OCI-LY7 (cell line): ENCODE results near the gene MCCC1. TPM values are rescaled to one million over a fixed set of nuclear protein-coding genes. Genes with fewer than 3 reads are reported as not detected.
A peak's percentile ranks its signal among the peaks of the same experiment; 100 is the strongest.

Experiments used
- Bru-seq: library from RNA; stranded (reverse); fragments of 400-500 nt; gene quantifications from one replicate; lab custom pipeline; 2021; lab: Mats Ljungman, UMichigan
- BruChase-seq, 2 experiments: library from RNA; stranded (reverse); fragments of 400-500 nt; gene quantifications; one replicate each; lab custom pipeline; 2021; lab: Mats Ljungman, UMichigan
- BruUV-seq: library from RNA; stranded (reverse); fragments of 400-500 nt; replicated peaks from 2 replicates; lab custom pipeline; 2021; lab: Mats Ljungman, UMichigan
- CTCF ChIA-PET: fragments of 300-600 bp; sonication (Branson Sonifier 250); formaldehyde crosslinking; loops from one replicate; lab custom pipeline; 2022; ENCODE audit warnings: antibody characterized with exemption; ENCODE audit not compliant: unreplicated experiment; lab: Charles Lee
- POLR2A ChIA-PET: fragments of 300-600 bp; sonication (Branson Sonifier 250); formaldehyde crosslinking; loops from one replicate; lab custom pipeline; 2022; ENCODE audit warnings: antibody characterized with exemption; lab: Charles Lee
- DNase-seq: peaks from one replicate; pipeline ENCODE4 v3.0.0-alpha.2; 2015; ENCODE audit warnings: low spot score
- H2AFZ ChIP-seq: fragments of 200-600 bp; sonication (generic), shearing (Covaris generic); 2 replicates; pipeline ENCODE4 v1.6.1; 2014; ENCODE audit warnings: mild to moderate bottlenecking, antibody characterized with exemption, low read length, moderate library complexity
- H3K27ac ChIP-seq: fragments of 200-600 bp; sonication (generic); 2 replicates; pipeline ENCODE4 v1.5.1; 2014; ENCODE audit warnings: mixed run types, low read depth, mild to moderate bottlenecking, moderate library complexity, low read length, inconsistent platforms; ENCODE audit not compliant: poor library complexity, severe bottlenecking
- H3K36me3 ChIP-seq: fragments of 200-600 bp; sonication (generic); 2 replicates; pipeline ENCODE4 v1.6.1; 2014; ENCODE audit warnings: mild to moderate bottlenecking, antibody characterized with exemption, low read length, moderate library complexity, mixed read lengths; ENCODE audit not compliant: insufficient read depth
- H3K4me1 ChIP-seq: fragments of 200-600 bp; sonication (generic); 2 replicates; pipeline ENCODE4 v1.5.1; 2014; ENCODE audit warnings: mild to moderate bottlenecking, low read length; ENCODE audit not compliant: insufficient read depth, poor library complexity, severe bottlenecking
- H3K4me2 ChIP-seq: fragments of 200-600 bp; sonication (generic); 2 replicates; pipeline ENCODE4 v1.6.1; 2014; ENCODE audit warnings: mild to moderate bottlenecking, low read length
- H3K4me3 ChIP-seq: fragments of 200-600 bp; sonication (generic); 2 replicates; pipeline ENCODE4 v1.5.1; 2014; ENCODE audit warnings: mild to moderate bottlenecking, low read depth, low read length; ENCODE audit not compliant: poor library complexity, severe bottlenecking
- H3K79me2 ChIP-seq: fragments of 200-600 bp; sonication (generic); 2 replicates; pipeline ENCODE4 v1.6.1; 2016; ENCODE audit warnings: low read depth, mild to moderate bottlenecking, low read length, moderate library complexity, mixed read lengths; ENCODE audit not compliant: insufficient read depth
- H3K9me2 ChIP-seq: fragments of 200-600 bp; sonication (generic); 2 replicates; pipeline ENCODE4 v1.6.1; 2016; ENCODE audit warnings: mild to moderate bottlenecking, low read length, mixed read lengths; ENCODE audit not compliant: insufficient read depth
- H3K9me3 ChIP-seq: fragments of 200-600 bp; sonication (generic); 2 replicates; pipeline ENCODE4 v1.6.1; 2014; ENCODE audit warnings: mild to moderate bottlenecking, mixed run types, low read length, mixed read lengths
- H4K20me1 ChIP-seq: fragments of 200-600 bp; sonication (generic); 2 replicates; pipeline ENCODE4 v1.6.1; 2014; ENCODE audit warnings: mild to moderate bottlenecking, antibody characterized with exemption, low read length, moderate library complexity, mixed read lengths; ENCODE audit not compliant: insufficient read depth
- CTCF ChIP-seq: fragments of 200-600 bp; sonication (generic); conservative IDR thresholded peaks from 2 replicates; pipeline ENCODE4 v1.5.1; 2014; ENCODE audit warnings: mild to moderate bottlenecking, antibody characterized with exemption, low read length, moderate library complexity, mixed read lengths
- EZH2phosphoT487 ChIP-seq: fragments of 200-600 bp; sonication (generic); IDR thresholded peaks from 2 replicates; pipeline ENCODE4 v1.6.1; 2018; ENCODE audit warnings: low read depth, borderline replicate concordance, mild to moderate bottlenecking, mixed run types, antibody characterized with exemption, low read length, moderate library complexity, mixed read lengths
- intact Hi-C: fragments of 100-400 bp; cut with micrococcal nuclease; formaldehyde crosslinking; loops from one replicate; pipeline ENCODE4 v1.10.0; 2022; ENCODE audit not compliant: unreplicated experiment
- long read RNA-seq: library from polyadenylated mRNA; stranded (forward); transcript quantifications from one replicate; pipeline ENCODE4 v2.0.0, GENCODE V29; 2022
- total RNA-seq, 2 experiments: library from RNA; depleted of rRNA in 1 of 2; stranded (reverse); fragments of >200 nt in 1 of 2; shearing (Covaris generic) in 1 of 2; gene quantifications; 2 replicates each; pipeline ENCODE4 v1.2.3, GENCODE V29; 2014 to 2022

Gene MCCC1
- total RNA-seq (2014; rRNA removed; shearing (Covaris generic)) (29.9 and 39.9 TPM in 2 replicates), total RNA-seq (2022) (55.2 and 57.5 TPM in 2 replicates), Bru-seq, nascent RNA (percentile 81 among the genes with signal in this experiment), BruChase-seq, experiment 1, labeled RNA remaining after a 6-hour chase (percentile 76 among the genes with signal in this experiment), BruChase-seq, experiment 2, labeled RNA remaining after a 2-hour chase (percentile 71 among the genes with signal in this experiment)
- long read RNA-seq, transcript MCCC1-201 (19 exons, 2,545 nt): major isoform, 85 of 137 reads
- long read RNA-seq, partial matches to known transcripts: 7 of 137 reads
- long read RNA-seq, other reads (novel, unspliced or antisense): 45 of 137 reads

GRCh38 chr3:183099026-183099837 lies at the start of gene MCCC1:
MCCC1 (minus strand) TSS chr3:183099496; CDS start chr3:183099440, 56 bp downstream.
- TF ChIP-seq EZH2phosphoT487 (no peak), CTCF (no peak)
- CTCF ChIA-PET: no interaction called here
- Histone ChIP-seq H3K4me2 (peak within 1 kb of the TSS; percentile 81), H3K9me2 (no peaks in the 10 kb centered on the region), H3K4me1 (peaks cover 20% of the 10 kb centered on the region), H2AFZ (peak within 1 kb of the TSS; percentile 65; the same call in 1 of the 2 replicates), H3K27ac (peak within 1 kb of the TSS; percentile 75), H4K20me1 (no peaks in the 10 kb centered on the region), H3K4me3 (peak within 1 kb of the TSS; percentile 82), H3K36me3 (peaks cover 28% of the 10 kb centered on the region), H3K79me2 (peaks cover 33% of the 10 kb centered on the region), H3K9me3 (no peaks in the 10 kb centered on the region)
- DNase-seq: peak; percentile 99
- no TSS peak for BruUV-seq
- intact Hi-C loops: loop anchor here (1.0 to 5.0 kb wide), 4 partner anchors 17 to 187 kb away; no protein-coding TSS in a partner anchor
- POLR2A ChIA-PET: interaction anchor here (0.5 to 2.7 kb wide), 16 partner anchors 10 to 846 kb away, joined by 3 to 16 read pairs (median 4); no protein-coding TSS in a partner anchor

GRCh38 chr3:183148056-183148455 lies 48.8 kb upstream of the MCCC1 start:
- intact Hi-C loops: no loop called here
- no peaks in the 10 kb centered on the region for H3K9me2 ChIP-seq
- no peaks in the 10 kb centered on the region for H3K36me3 ChIP-seq
- TF ChIP-seq CTCF: no peak
- TF ChIP-seq EZH2phosphoT487: no peak
- peaks cover 11% of the 10 kb centered on the region for H3K4me1 ChIP-seq
- DNase-seq: no peak
- no peaks in the 10 kb centered on the region for H4K20me1 ChIP-seq
- no peak overlapping the region for H3K27ac ChIP-seq
- H3K4me2 ChIP-seq: no peak overlapping the region
- CTCF ChIA-PET: no interaction called here
- POLR2A ChIA-PET: interaction anchor here (0.6 to 0.7 kb wide), 2 partner anchors 124 to 1722 kb away, joined by 3 read pairs; no protein-coding TSS in a partner anchor
- H3K9me3 ChIP-seq: no peaks in the 10 kb centered on the region
- no peak overlapping the region for H3K4me3 ChIP-seq
- H3K79me2 ChIP-seq: no peaks in the 10 kb centered on the region
- no TSS peak for BruUV-seq
- no peak overlapping the region for H2AFZ ChIP-seq
